AG04450 (cell line): ENCODE data around the gene MTMR11. TPM values are rescaled to one million over a fixed set of nuclear protein-coding genes. Genes with fewer than 3 reads are reported as not detected.
"Not testable (repeated sequence)": the region's sequence is repeated elsewhere in the genome, so short reads cannot be mapped to it uniquely, and the experiment has no call there.

ENCODE experiments used
- CTCF ChIA-PET: fragments of 300-600, 350-600 bp; formaldehyde crosslinking; extraction: SDS; loops from one replicate; lab custom pipeline; 2022; ENCODE audit warnings: antibody characterized with exemption, inconsistent platforms; lab: Charles Lee
- POLR2A ChIA-PET: fragments of 350-600 bp; formaldehyde crosslinking; extraction: SDS; loops from one replicate; lab custom pipeline; 2021; ENCODE audit warnings: antibody characterized with exemption, inconsistent platforms; lab: Yijun Ruan, JAX
- DNase-seq: peaks from one replicate; pipeline ENCODE4 v3.0.0-alpha.2; 2011; ENCODE audit warnings: low read depth, low spot score
- H3K27ac ChIP-seq: one replicate; pipeline ENCODE4 v1.5.1; 2012; ENCODE audit warnings: low read depth, low read length, control low read depth
- H3K27me3 ChIP-seq: one replicate; pipeline ENCODE4 v1.6.0; 2012; ENCODE audit warnings: low read length; ENCODE audit not compliant: control insufficient read depth, insufficient read depth
- H3K4me3 ChIP-seq: 2 replicates; pipeline ENCODE4 v1.5.1; 2011; ENCODE audit warnings: mild to moderate bottlenecking, low read depth, low read length, control low read depth
- H3K9me3 ChIP-seq: 2 replicates; pipeline ENCODE4 v1.5.1; 2012; ENCODE audit warnings: low read length; ENCODE audit not compliant: control insufficient read depth, insufficient read depth
- polyA plus RNA-seq: library from polyadenylated mRNA; depleted of rRNA; stranded (reverse); fragments of >200 nt; gene quantifications from 2 replicates; pipeline ENCODE4 v1.2.3, GENCODE V29; 2011
- TF ChIP-seq, protein P1 (sequence below): IDR thresholded peaks from 2 replicates; pipeline ENCODE4 v1.5.1; 2011; ENCODE audit warnings: low read depth, low read length, control low read depth, inconsistent platforms

MTMR11 gene
- polyA plus RNA-seq, 1 experiment, result 17.0 TPM

DNA sequence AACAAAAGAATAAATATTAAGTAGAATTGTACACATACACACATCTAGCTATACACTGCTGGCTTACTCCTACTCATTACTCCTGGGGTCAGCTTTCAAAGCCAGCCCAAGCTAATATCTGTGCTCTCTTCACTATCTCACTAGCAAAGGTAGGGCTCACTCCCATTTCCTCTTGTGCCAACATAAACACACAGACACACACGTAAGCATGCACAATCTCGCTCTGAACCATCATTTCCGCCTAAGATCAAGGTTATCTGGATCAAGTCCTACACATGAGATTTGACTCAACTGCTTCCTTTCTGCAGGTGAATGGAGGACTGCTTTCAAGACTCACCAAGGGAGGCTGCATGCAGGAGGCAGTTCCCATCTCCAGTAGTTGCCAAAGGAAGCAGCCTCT lies 28.8 kb upstream of the MTMR11 start:
- Histone ChIP-seq H3K27me3 (no peaks in the 10 kb centered on the region), H3K9me3 (no peaks in the 10 kb centered on the region), H3K27ac (peak overlapping the region; percentile 11), H3K4me3 (no peak overlapping the region)
- TF ChIP-seq, protein P1, sequence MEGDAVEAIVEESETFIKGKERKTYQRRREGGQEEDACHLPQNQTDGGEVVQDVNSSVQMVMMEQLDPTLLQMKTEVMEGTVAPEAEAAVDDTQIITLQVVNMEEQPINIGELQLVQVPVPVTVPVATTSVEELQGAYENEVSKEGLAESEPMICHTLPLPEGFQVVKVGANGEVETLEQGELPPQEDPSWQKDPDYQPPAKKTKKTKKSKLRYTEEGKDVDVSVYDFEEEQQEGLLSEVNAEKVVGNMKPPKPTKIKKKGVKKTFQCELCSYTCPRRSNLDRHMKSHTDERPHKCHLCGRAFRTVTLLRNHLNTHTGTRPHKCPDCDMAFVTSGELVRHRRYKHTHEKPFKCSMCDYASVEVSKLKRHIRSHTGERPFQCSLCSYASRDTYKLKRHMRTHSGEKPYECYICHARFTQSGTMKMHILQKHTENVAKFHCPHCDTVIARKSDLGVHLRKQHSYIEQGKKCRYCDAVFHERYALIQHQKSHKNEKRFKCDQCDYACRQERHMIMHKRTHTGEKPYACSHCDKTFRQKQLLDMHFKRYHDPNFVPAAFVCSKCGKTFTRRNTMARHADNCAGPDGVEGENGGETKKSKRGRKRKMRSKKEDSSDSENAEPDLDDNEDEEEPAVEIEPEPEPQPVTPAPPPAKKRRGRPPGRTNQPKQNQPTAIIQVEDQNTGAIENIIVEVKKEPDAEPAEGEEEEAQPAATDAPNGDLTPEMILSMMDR, result no peak
- ChIA-PET CTCF (interaction anchor here (1.6 to 1.7 kb wide), 2 partner anchors 85 to 221 kb away, joined by 6 read pairs; no protein-coding TSS in a partner anchor), POLR2A (interaction anchor here (0.7 kb wide), 1 partner anchor 1345 kb away, joined by 5 read pairs; no protein-coding TSS in a partner anchor)
- DNase-seq, result no peak

DNA sequence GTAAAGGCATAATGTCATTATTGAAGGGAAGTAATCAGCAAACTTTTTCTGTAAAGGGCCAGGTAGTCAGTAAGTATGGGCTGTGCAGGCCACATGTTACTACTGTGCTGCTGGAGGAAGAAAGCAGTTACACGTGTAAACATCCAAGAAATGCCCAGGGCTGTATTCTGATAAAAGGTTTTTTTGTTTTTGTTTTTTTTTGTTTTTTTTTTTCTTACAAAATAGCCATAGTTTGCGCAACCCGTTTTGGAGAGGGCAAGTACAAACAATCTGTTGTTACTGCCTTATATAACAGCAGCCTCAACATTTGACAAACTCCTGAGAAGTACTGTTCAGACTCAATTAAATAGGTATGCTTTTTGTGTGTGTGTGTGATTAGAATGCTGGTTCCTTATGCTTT lies 26.7 kb upstream of the MTMR11 start:
- TF ChIP-seq, protein P1, result no peak
- no peak overlapping the region for H3K27ac ChIP-seq
- peaks cover 2% of the 10 kb centered on the region; the same call in 1 of the 2 replicates for H3K9me3 ChIP-seq
- CTCF ChIA-PET, result interaction anchor here (0.6 to 3.0 kb wide), 5 partner anchors 13 to 206 kb away, joined by 4 to 33 read pairs (median 5); partner anchors contain the start of genes OTUD7B and VPS45
- POLR2A ChIA-PET, result interaction anchor here (0.6 kb wide), 1 partner anchor 86 kb away, joined by 10 read pairs; no protein-coding TSS in a partner anchor
- DNase-seq, result no peak
- H3K4me3 ChIP-seq, result no peak overlapping the region
- no peaks in the 10 kb centered on the region for H3K27me3 ChIP-seq

DNA sequence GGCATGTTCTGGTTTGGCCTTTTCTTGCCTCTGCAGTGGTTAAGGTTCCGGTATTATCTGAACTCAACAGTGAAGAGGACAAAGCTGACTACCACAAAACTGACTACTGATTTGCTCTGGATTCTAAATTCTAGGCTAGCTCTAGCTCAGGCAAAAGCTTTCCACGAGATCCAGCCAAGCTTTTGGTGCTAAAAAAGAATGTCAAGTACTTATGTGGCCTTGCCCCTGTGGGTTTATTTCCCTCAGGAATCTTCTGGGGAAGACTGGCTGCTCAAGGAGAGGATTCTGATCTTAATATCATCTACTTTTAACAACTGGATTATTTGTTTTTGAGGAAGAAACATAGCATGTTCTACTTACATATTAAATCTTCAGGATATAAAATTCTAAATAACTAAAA lies 26.1 kb upstream of the MTMR11 start:
- no peak overlapping the region for H3K4me3 ChIP-seq
- ChIA-PET CTCF (interaction anchor here (0.6 to 3.3 kb wide), 50 partner anchors 9 to 252 kb away, joined by 3 to 59 read pairs (median 6); partner anchors contain the start of genes OTUD7B and VPS45), POLR2A (no interaction called here)
- DNase-seq, result no peak
- no peaks in the 10 kb centered on the region for H3K27me3 ChIP-seq
- H3K9me3 ChIP-seq, result peaks cover 6% of the 10 kb centered on the region
- H3K27ac ChIP-seq, result no peak overlapping the region
- TF ChIP-seq, protein P1, result no peak

DNA sequence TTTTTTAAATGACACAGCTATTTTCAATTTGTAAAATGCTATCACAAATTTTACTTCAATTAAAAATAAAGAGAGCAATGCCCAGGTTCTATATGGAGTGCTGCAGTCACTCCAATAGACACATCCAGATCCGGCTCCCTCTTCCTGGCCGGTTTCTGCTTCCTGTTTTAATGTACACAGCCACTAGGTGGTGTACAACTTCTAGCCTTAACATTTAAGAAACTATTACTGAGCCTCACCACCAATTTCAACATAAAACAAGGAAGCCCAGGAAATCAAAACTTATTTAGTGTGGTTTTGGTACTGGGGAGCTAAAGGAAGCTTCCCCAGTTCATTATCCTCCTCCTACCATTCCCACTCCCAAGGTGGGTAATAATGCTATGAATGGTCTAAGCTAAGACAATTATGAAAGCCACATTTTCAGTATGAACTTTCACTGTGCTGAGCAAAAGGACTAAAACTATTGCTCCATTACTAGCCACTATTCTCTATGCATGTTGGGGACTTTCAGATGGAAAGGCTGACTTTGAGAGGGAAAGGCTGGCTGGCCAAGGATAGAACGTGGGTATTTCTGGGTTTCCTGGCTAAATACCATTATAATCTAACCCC lies 25.5 kb upstream of the MTMR11 start:
- Histone ChIP-seq H3K4me3 (no peak overlapping the region), H3K9me3 (peaks cover 9% of the 10 kb centered on the region), H3K27me3 (no peaks in the 10 kb centered on the region), H3K27ac (no peak overlapping the region)
- TF ChIP-seq, protein P1, result peak; percentile 75
- peak; percentile 62 for DNase-seq
- ChIA-PET POLR2A (no interaction called here), CTCF (interaction anchor here (0.6 to 3.3 kb wide), 63 partner anchors 9 to 252 kb away, joined by 3 to 59 read pairs (median 5); partner anchors contain the start of genes OTUD7B and VPS45)

GRCh38 chr1:149957548-149957947 lies 20.9 kb upstream of the MTMR11 start:
- CTCF ChIA-PET, H3K27me3 ChIP-seq, DNase-seq, H3K4me3 ChIP-seq, H3K9me3 ChIP-seq, H3K27ac ChIP-seq: not testable (repeated sequence)
- POLR2A ChIA-PET, result interaction anchor here (0.6 kb wide), 1 partner anchor 240 kb away, joined by 5 read pairs; no protein-coding TSS in a partner anchor
